IPS-11a (cell line): ENCODE data around the gene MYCL.
A peak's percentile ranks its signal among the peaks of the same experiment; 100 is the strongest.

ENCODE experiments used
- H3K4me3 ChIP-seq: one replicate; pipeline ENCODE4 v1.5.1; 2013; ENCODE audit warnings: low read depth, low read length, control low read depth

Gene MYCL

GRCh38 chr1:39901714-39902459 is at the start of gene MYCL:
Gene MYCL, minus strand, starts transcription at chr1:39901917. Its CDS starts 483 bp downstream, at chr1:39901434.
- peak within 1 kb of the TSS; percentile 70 for H3K4me3 ChIP-seq

GRCh38 chr1:39949891-39950290 is 48.2 kb upstream of the MYCL start:
- no peak overlapping the region for H3K4me3 ChIP-seq

- H3K4me3 ChIP-seq = no peak overlapping the region
These were observed 45.5 kb upstream of the MYCL start for GRCh38 chr1:39947260-39947659.

GRCh38 chr1:39946216-39946615 is 44.5 kb upstream of the MYCL start:
- no peak overlapping the region for H3K4me3 ChIP-seq

- no peak overlapping the region for H3K4me3 ChIP-seq
These were observed 42.8 kb upstream of the MYCL start for GRCh38 chr1:39944410-39945112.

GRCh38 chr1:39943471-39944290 is 42.0 kb upstream of the MYCL start:
- H3K4me3 ChIP-seq = no peak overlapping the region

- H3K4me3 ChIP-seq = no peak overlapping the region
These were observed 39.5 kb upstream of the MYCL start for GRCh38 chr1:39940980-39941871.

GRCh38 chr1:39940253-39940652 is 38.5 kb upstream of the MYCL start:
- H3K4me3 ChIP-seq = no peak overlapping the region

GRCh38 chr1:39938856-39939255 is 37.1 kb upstream of the MYCL start:
- no peak overlapping the region for H3K4me3 ChIP-seq

- H3K4me3 ChIP-seq = no peak overlapping the region
These were observed 35.2 kb upstream of the MYCL start for GRCh38 chr1:39936724-39937491.

- no peak overlapping the region for H3K4me3 ChIP-seq
These were observed 32.5 kb upstream of the MYCL start for GRCh38 chr1:39933956-39934941.

- H3K4me3 ChIP-seq = no peak overlapping the region
These were observed 27.3 kb upstream of the MYCL start for GRCh38 chr1:39928809-39929587.

GRCh38 chr1:39927538-39927937 is 25.8 kb upstream of the MYCL start:
- H3K4me3 ChIP-seq = no peak overlapping the region

- no peak overlapping the region for H3K4me3 ChIP-seq
These were observed 25.1 kb upstream of the MYCL start for GRCh38 chr1:39926820-39927219.

- no peak overlapping the region for H3K4me3 ChIP-seq
These were observed 24.7 kb upstream of the MYCL start for GRCh38 chr1:39926343-39926793.

GRCh38 chr1:39925721-39926342 is 24.1 kb upstream of the MYCL start:
- no peak overlapping the region for H3K4me3 ChIP-seq

GRCh38 chr1:39922251-39922688 is 20.6 kb upstream of the MYCL start:
- H3K4me3 ChIP-seq = no peak overlapping the region
